Uterus (tissue), 2 donors: Measurements from ENCODE around the gene BTAF1.

Experiments used
- POLR2A ChIP-seq, 2 donors: fragments of 450-650 bp; IDR thresholded peaks; one replicate each; pipeline ENCODE4 v1.6.1; 2016; ENCODE audit warnings: antibody characterized with exemption in 2 of 2, mild to moderate bottlenecking in 1 of 2, moderate library complexity in 1 of 2
- TF ChIP-seq, protein P1 (sequence below), 4 experiments: fragments of 200-600 bp in 2 of 4; fragments of 450-650 bp in 2 of 4; sonication (generic) in 2 of 4; IDR thresholded peaks; one replicate each; pipeline ENCODE4 v1.5.1; 2016 to 2019; ENCODE audit warnings: antibody characterized with exemption in 4 of 4, mild to moderate bottlenecking in 2 of 4, moderate library complexity in 1 of 4

DNA sequence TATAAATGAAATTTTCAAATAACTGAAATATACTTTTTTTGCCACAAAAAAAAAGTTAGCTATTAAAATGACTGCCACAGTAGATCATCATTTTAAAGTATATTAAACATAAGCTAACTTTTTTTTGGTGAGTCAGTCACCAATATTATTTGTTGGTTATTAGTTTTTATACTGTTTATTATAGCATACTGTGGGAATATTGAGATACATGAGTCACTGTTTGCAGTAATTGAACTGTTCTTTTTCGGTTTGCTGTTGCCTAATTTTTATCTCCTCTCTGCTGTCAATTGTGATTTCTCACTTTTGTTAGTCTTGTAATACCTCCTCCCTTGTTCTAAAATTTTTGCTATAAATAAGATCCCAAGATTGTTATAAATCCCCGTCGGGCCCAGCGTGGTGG lies 45.7 kb downstream of the BTAF1 start:
- TF ChIP-seq, protein P1, sequence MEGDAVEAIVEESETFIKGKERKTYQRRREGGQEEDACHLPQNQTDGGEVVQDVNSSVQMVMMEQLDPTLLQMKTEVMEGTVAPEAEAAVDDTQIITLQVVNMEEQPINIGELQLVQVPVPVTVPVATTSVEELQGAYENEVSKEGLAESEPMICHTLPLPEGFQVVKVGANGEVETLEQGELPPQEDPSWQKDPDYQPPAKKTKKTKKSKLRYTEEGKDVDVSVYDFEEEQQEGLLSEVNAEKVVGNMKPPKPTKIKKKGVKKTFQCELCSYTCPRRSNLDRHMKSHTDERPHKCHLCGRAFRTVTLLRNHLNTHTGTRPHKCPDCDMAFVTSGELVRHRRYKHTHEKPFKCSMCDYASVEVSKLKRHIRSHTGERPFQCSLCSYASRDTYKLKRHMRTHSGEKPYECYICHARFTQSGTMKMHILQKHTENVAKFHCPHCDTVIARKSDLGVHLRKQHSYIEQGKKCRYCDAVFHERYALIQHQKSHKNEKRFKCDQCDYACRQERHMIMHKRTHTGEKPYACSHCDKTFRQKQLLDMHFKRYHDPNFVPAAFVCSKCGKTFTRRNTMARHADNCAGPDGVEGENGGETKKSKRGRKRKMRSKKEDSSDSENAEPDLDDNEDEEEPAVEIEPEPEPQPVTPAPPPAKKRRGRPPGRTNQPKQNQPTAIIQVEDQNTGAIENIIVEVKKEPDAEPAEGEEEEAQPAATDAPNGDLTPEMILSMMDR (IDR thresholded peaks at IDR 0.05) = no peak
- no peak for TF ChIP-seq POLR2A (IDR thresholded peaks at IDR 0.05)
